Liver (tissue), 9 donors: ENCODE measurements around the gene TLR3. TPM values are rescaled to one million over a fixed set of nuclear protein-coding genes. Genes with fewer than 3 reads are reported as not detected.

Experiments
- DNase-seq: peaks from one replicate; pipeline ENCODE4 v3.0.0-alpha.2; 2017; ENCODE audit warnings: low spot score
- H3K27ac ChIP-seq, 2 donors: one replicate each; pipeline ENCODE4 v1.7.0; 2013; ENCODE audit warnings: inconsistent platforms in 2 of 2, low read length in 2 of 2, control low read depth in 1 of 2, low read depth in 1 of 2, mild to moderate bottlenecking in 1 of 2
- H3K27me3 ChIP-seq, 4 donors: one replicate each; pipeline versions ENCODE4 v1.6.1 to v1.7.0; 2013; ENCODE audit warnings: low read length in 3 of 4, inconsistent platforms in 1 of 4, mild to moderate bottlenecking in 1 of 4, moderate library complexity in 1 of 4; ENCODE audit not compliant: control insufficient read depth in 4 of 4, insufficient read depth in 4 of 4
- H3K36me3 ChIP-seq, 4 donors: one replicate each; pipeline versions ENCODE4 v1.6.1 to v1.7.0; 2013; ENCODE audit warnings: low read length in 3 of 4, mild to moderate bottlenecking in 3 of 4, low read depth in 1 of 4, moderate library complexity in 1 of 4; ENCODE audit not compliant: control insufficient read depth in 4 of 4, insufficient read depth in 3 of 4
- H3K4me1 ChIP-seq, 4 donors: one replicate each; pipeline versions ENCODE4 v1.6.1 to v1.7.0; 2013; ENCODE audit warnings: low read length in 3 of 4, mild to moderate bottlenecking in 3 of 4, moderate library complexity in 1 of 4; ENCODE audit not compliant: control insufficient read depth in 4 of 4, insufficient read depth in 4 of 4
- H3K4me3 ChIP-seq, 3 donors: one replicate each; pipeline versions ENCODE4 v1.6.1 to v1.7.0; 2013; ENCODE audit warnings: low read length in 3 of 3, control low read depth in 1 of 3, low read depth in 1 of 3, mild to moderate bottlenecking in 1 of 3
- H3K9ac ChIP-seq, 2 donors: one replicate each; pipeline ENCODE4 v1.7.0; 2013; ENCODE audit warnings: low read length in 2 of 2, mild to moderate bottlenecking in 2 of 2, moderate library complexity in 2 of 2, control low read depth in 1 of 2, low read depth in 1 of 2
- H3K9me3 ChIP-seq, 4 donors: one replicate each; pipeline versions ENCODE4 v1.6.1 to v1.7.0; 2013; ENCODE audit warnings: low read length in 3 of 4; ENCODE audit not compliant: control insufficient read depth in 4 of 4
- CTCF ChIP-seq: fragments of 150-350 bp; IDR thresholded peaks from 2 replicates; pipeline ENCODE4 v1.5.1; 2017; ENCODE audit warnings: improper control_type of control experiment, low read depth, low read length; ENCODE audit not compliant: missing input control
- EGR1 ChIP-seq, 2 donors: IDR thresholded peaks; 2 replicates each; pipeline ENCODE4 v1.6.1; 2016 to 2018; ENCODE audit warnings: antibody characterized with exemption in 2 of 2, low read depth in 2 of 2
- FOXA1 ChIP-seq: IDR thresholded peaks from 2 replicates; pipeline ENCODE4 v1.6.1; 2016; ENCODE audit warnings: antibody characterized with exemption
- FOXA2 ChIP-seq: IDR thresholded peaks from 2 replicates; pipeline ENCODE4 v1.6.1; 2016; ENCODE audit warnings: antibody characterized with exemption
- HNF4A ChIP-seq, 2 donors: conservative IDR thresholded peaks; 2 replicates each; pipeline ENCODE4 v1.6.1; 2016; ENCODE audit warnings: antibody characterized with exemption in 2 of 2, mild to moderate bottlenecking in 2 of 2
- HNF4G ChIP-seq: IDR thresholded peaks from 2 replicates; pipeline ENCODE4 v1.6.1; 2016; ENCODE audit warnings: antibody characterized with exemption
- JUND ChIP-seq, 2 donors: IDR thresholded peaks; 2 replicates each; pipeline ENCODE4 v1.6.1; 2016; ENCODE audit warnings: antibody characterized with exemption in 2 of 2
- MAX ChIP-seq: IDR thresholded peaks from 2 replicates; pipeline ENCODE4 v1.6.1; 2016; ENCODE audit warnings: antibody characterized with exemption
- NR2F2 ChIP-seq: IDR thresholded peaks from 2 replicates; pipeline ENCODE4 v1.6.1; 2016; ENCODE audit warnings: antibody characterized with exemption
- RAD21 ChIP-seq, 2 donors: IDR thresholded peaks; 2 replicates each; pipeline ENCODE4 v1.6.1; 2016; ENCODE audit warnings: antibody characterized with exemption in 2 of 2, mild to moderate bottlenecking in 2 of 2
- RXRA ChIP-seq, 2 donors: IDR thresholded peaks; 2 replicates each; pipeline ENCODE4 v1.6.1; 2017 to 2018; ENCODE audit warnings: antibody characterized with exemption in 2 of 2, mild to moderate bottlenecking in 1 of 2
- SP1 ChIP-seq: IDR thresholded peaks from 2 replicates; pipeline ENCODE4 v1.6.1; 2018; ENCODE audit warnings: antibody characterized with exemption, mild to moderate bottlenecking
- TAF1 ChIP-seq: conservative IDR thresholded peaks from 2 replicates; pipeline ENCODE4 v1.6.1; 2016; ENCODE audit warnings: antibody characterized with exemption, mild to moderate bottlenecking
- YY1 ChIP-seq: IDR thresholded peaks from 2 replicates; pipeline ENCODE4 v1.6.1; 2016; ENCODE audit warnings: antibody characterized with exemption, mild to moderate bottlenecking
- polyA plus RNA-seq, 2 donors: library from polyadenylated mRNA; stranded (reverse) in 1 of 2; unstranded in 1 of 2; fragments of 200-250 nt in 1 of 2; fragments of >200 nt in 1 of 2; fragmentation: Nextera tagmentation in 1 of 2; extraction: Ambion mirVana in 1 of 2; gene quantifications; one replicate each; pipeline versions ENCODE4 v1.2.1 to v1.2.3, GENCODE V29; 2013 to 2015
- total RNA-seq, 2 donors: library from RNA; depleted of rRNA; stranded (reverse); fragments of >200 nt; gene quantifications; one replicate each; pipeline ENCODE4 v1.2.3, GENCODE V29; 2014
- TF ChIP-seq, protein P1 (sequence below): IDR thresholded peaks from 2 replicates; pipeline ENCODE4 v1.6.1; 2016; ENCODE audit warnings: antibody characterized with exemption
- TF ChIP-seq, protein P2 (sequence below): IDR thresholded peaks from 2 replicates; pipeline ENCODE4 v1.6.1; 2016; ENCODE audit warnings: antibody characterized with exemption, mild to moderate bottlenecking
- TF ChIP-seq, protein P3 (sequence below): IDR thresholded peaks from 2 replicates; pipeline ENCODE4 v1.6.1; 2016; ENCODE audit warnings: antibody characterized with exemption
- donor health status: healthy.
- donor health status: healthy.
- donor health status: healthy.
- donor health status: healthy.
- donor health status: healthy.

Gene TLR3
- total and polyA plus RNA-seq, 4 donors = 1.3 to 4.3 (median 2.4) TPM

DNA sequence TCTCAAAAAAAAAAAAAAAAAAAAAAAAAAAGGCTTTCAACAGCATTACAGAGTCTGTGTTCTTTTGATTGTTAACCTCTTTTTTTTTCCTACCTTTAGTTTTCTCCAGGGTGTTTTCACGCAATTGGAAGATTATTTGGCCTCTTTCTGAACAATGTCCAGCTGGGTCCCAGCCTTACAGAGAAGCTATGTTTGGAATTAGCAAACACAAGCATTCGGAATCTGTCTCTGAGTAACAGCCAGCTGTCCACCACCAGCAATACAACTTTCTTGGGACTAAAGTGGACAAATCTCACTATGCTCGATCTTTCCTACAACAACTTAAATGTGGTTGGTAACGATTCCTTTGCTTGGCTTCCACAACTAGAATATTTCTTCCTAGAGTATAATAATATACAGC, 13.3 kb downstream of the TLR3 start (continued):
- TF ChIP-seq, protein P1, sequence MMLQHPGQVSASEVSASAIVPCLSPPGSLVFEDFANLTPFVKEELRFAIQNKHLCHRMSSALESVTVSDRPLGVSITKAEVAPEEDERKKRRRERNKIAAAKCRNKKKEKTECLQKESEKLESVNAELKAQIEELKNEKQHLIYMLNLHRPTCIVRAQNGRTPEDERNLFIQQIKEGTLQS = no peak

- H3K27ac ChIP-seq = no peak overlapping the region
- no peak overlapping the region for H3K4me3 ChIP-seq
- DNase-seq = no peak
- no peak for TF ChIP-seq NR2F2
- no peak for TF ChIP-seq JUND (IDR thresholded peaks at IDR 0.05)
- no peak for TF ChIP-seq EGR1 (IDR thresholded peaks at IDR 0.05; ENCODE audit: low read depth in 2 of 2)
- no peak for TF ChIP-seq RAD21 (IDR thresholded peaks at IDR 0.05)
- TF ChIP-seq, protein P2, sequence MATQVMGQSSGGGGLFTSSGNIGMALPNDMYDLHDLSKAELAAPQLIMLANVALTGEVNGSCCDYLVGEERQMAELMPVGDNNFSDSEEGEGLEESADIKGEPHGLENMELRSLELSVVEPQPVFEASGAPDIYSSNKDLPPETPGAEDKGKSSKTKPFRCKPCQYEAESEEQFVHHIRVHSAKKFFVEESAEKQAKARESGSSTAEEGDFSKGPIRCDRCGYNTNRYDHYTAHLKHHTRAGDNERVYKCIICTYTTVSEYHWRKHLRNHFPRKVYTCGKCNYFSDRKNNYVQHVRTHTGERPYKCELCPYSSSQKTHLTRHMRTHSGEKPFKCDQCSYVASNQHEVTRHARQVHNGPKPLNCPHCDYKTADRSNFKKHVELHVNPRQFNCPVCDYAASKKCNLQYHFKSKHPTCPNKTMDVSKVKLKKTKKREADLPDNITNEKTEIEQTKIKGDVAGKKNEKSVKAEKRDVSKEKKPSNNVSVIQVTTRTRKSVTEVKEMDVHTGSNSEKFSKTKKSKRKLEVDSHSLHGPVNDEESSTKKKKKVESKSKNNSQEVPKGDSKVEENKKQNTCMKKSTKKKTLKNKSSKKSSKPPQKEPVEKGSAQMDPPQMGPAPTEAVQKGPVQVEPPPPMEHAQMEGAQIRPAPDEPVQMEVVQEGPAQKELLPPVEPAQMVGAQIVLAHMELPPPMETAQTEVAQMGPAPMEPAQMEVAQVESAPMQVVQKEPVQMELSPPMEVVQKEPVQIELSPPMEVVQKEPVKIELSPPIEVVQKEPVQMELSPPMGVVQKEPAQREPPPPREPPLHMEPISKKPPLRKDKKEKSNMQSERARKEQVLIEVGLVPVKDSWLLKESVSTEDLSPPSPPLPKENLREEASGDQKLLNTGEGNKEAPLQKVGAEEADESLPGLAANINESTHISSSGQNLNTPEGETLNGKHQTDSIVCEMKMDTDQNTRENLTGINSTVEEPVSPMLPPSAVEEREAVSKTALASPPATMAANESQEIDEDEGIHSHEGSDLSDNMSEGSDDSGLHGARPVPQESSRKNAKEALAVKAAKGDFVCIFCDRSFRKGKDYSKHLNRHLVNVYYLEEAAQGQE = no peak
- TF ChIP-seq MAX = no peak
- TF ChIP-seq HNF4A (conservative IDR thresholded peaks at IDR 0.05) = no peak
- TF ChIP-seq SP1 = no peak
- no peak for TF ChIP-seq HNF4G
- TF ChIP-seq, protein P1 = no peak
- no peak for TF ChIP-seq FOXA1
- TF ChIP-seq YY1 = no peak
- TF ChIP-seq, protein P3, sequence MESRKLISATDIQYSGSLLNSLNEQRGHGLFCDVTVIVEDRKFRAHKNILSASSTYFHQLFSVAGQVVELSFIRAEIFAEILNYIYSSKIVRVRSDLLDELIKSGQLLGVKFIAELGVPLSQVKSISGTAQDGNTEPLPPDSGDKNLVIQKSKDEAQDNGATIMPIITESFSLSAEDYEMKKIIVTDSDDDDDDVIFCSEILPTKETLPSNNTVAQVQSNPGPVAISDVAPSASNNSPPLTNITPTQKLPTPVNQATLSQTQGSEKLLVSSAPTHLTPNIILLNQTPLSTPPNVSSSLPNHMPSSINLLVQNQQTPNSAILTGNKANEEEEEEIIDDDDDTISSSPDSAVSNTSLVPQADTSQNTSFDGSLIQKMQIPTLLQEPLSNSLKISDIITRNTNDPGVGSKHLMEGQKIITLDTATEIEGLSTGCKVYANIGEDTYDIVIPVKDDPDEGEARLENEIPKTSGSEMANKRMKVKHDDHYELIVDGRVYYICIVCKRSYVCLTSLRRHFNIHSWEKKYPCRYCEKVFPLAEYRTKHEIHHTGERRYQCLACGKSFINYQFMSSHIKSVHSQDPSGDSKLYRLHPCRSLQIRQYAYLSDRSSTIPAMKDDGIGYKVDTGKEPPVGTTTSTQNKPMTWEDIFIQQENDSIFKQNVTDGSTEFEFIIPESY = no peak
- no peak for TF ChIP-seq RXRA (IDR thresholded peaks at IDR 0.05)
- no peak for TF ChIP-seq FOXA2
- TF ChIP-seq TAF1 = no peak
- TF ChIP-seq CTCF = no peak
- H3K27me3 ChIP-seq = no peaks in the 10 kb centered on the region
- H3K36me3 ChIP-seq = no peaks in the 10 kb centered on the region
- no peak overlapping the region for H3K9ac ChIP-seq
- H3K4me1 ChIP-seq = no peaks in the 10 kb centered on the region
- H3K9me3 ChIP-seq = no peaks in the 10 kb centered on the region
Measured at GRCh38 chr4:186088523-186088922, 19.6 kb downstream of the TLR3 start.
